C4-2B (cell line): ENCODE results near the gene NOL7.

Experiments used
- H3K27ac ChIP-seq: fragments of 450-650 bp; 2 replicates; pipeline ENCODE4 v1.5.1; 2017
- CTCF ChIP-seq: fragments of 450-650 bp; conservative IDR thresholded peaks from 2 replicates; pipeline ENCODE4 v1.5.1; 2017; ENCODE audit warnings: mild to moderate bottlenecking
- ZFX ChIP-seq: fragments of 450-650 bp; IDR thresholded peaks from 2 replicates; pipeline ENCODE4 v1.6.1; 2017

The NOL7 gene

GRCh38 chr6:13614926-13615791 is at the start of gene NOL7:
Gene NOL7, plus strand, starts transcription at chr6:13615335. Its CDS starts 24 bp downstream, at chr6:13615359.
- TF ChIP-seq ZFX: peak; percentile 87
- TF ChIP-seq CTCF: peak; percentile 95
- peak within 1 kb of the TSS; percentile 95 for H3K27ac ChIP-seq

GRCh38 chr6:13565921-13566320 is 49.2 kb upstream of the NOL7 start:
- TF ChIP-seq CTCF (no peak), ZFX (no peak)
- H3K27ac ChIP-seq: no peak overlapping the region

- TF ChIP-seq CTCF (no peak), ZFX (no peak)
- H3K27ac ChIP-seq: no peak overlapping the region
Observed at GRCh38 chr6:13566500-13566899, 48.6 kb upstream of the NOL7 start.

GRCh38 chr6:13568970-13569369 is 46.2 kb upstream of the NOL7 start:
- no peak for TF ChIP-seq ZFX
- TF ChIP-seq CTCF: no peak
- H3K27ac ChIP-seq: no peak overlapping the region

- no peak for TF ChIP-seq CTCF
- TF ChIP-seq ZFX: no peak
- no peak overlapping the region for H3K27ac ChIP-seq
Observed at GRCh38 chr6:13572240-13572639, 42.9 kb upstream of the NOL7 start.

GRCh38 chr6:13572951-13573654 is 42.0 kb upstream of the NOL7 start:
- TF ChIP-seq CTCF: no peak
- TF ChIP-seq ZFX: no peak
- H3K27ac ChIP-seq: peak overlapping the region; percentile 94

GRCh38 chr6:13573669-13574110 is 41.4 kb upstream of the NOL7 start:
- TF ChIP-seq CTCF (no peak), ZFX (no peak)
- H3K27ac ChIP-seq: peak overlapping the region; percentile 94
